ENCODE results near the gene TMEFF1.
"Not testable (repeated sequence)": the region's sequence is repeated elsewhere in the genome, so short reads cannot be mapped to it uniquely, and the experiment has no call there.

Gene TMEFF1

DNA sequence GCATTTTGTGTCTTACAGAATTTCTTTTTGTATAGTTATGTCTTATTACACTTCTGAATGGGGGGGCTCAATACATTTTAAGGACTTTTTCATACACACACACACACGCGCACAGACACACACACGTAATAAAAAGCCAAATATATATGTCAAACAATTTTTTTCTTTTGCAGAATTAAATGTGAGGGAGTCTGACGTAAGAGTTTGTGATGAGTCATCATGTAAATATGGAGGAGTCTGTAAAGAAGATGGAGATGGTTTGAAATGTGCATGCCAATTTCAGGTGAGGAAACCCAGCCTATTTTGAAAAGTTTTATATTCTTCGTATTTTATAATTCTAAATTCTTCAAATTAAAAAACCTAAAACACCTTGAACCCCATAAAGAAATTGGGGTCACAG lies 25.6 kb downstream of the TMEFF1 start:
- DNase-seq, result no peak

DNA sequence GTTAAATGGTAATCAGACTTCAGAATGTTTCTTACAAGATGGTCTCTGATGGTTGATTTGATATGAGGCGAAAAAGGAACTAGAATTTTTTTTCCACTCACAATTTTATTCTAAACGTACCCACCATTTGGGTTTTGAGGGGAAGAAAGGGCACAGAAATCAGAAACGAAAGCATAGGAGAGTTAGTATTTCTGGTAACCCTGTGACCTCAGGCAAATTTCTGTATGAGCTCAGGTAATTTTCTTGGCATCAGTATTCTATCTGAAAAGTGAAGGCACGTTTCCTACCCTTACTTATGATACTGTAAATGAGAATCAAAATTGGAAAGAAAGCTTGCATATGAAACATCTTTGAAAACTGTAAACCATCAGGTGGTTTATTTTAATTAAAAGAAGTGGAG lies 26.5 kb downstream of the TMEFF1 start:
- DNase-seq, result no peak

- DNase-seq, result no peak
Measured at GRCh38 chr9:100499866-100500265, 26.9 kb downstream of the TMEFF1 start.

- peak; percentile 51 to 58 for DNase-seq
Measured at GRCh38 chr9:100505564-100506159, 32.7 kb downstream of the TMEFF1 start.

- not testable (repeated sequence) for DNase-seq
Measured at GRCh38 chr9:100507350-100507749, 34.4 kb downstream of the TMEFF1 start.

DNA sequence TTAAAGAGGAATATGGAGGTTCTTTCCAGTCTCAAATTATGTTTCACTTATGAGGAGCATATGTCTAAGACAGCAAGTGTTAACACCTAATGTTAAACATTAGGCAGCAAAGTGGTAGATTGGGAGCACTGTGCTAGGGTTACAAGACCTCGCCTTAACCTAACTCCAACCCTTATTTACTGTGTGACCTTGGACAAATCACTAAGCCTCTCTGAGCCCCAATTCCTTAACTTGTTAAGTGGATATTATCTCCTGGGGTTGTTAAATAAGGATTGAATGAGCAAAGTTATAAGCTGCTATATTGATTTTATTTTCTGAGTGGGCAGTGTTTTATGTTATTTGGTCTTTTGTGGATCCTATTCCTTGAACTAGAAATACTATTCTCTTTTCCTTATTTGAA lies 38.3 kb downstream of the TMEFF1 start:
- DNase-seq, result no peak

DNA sequence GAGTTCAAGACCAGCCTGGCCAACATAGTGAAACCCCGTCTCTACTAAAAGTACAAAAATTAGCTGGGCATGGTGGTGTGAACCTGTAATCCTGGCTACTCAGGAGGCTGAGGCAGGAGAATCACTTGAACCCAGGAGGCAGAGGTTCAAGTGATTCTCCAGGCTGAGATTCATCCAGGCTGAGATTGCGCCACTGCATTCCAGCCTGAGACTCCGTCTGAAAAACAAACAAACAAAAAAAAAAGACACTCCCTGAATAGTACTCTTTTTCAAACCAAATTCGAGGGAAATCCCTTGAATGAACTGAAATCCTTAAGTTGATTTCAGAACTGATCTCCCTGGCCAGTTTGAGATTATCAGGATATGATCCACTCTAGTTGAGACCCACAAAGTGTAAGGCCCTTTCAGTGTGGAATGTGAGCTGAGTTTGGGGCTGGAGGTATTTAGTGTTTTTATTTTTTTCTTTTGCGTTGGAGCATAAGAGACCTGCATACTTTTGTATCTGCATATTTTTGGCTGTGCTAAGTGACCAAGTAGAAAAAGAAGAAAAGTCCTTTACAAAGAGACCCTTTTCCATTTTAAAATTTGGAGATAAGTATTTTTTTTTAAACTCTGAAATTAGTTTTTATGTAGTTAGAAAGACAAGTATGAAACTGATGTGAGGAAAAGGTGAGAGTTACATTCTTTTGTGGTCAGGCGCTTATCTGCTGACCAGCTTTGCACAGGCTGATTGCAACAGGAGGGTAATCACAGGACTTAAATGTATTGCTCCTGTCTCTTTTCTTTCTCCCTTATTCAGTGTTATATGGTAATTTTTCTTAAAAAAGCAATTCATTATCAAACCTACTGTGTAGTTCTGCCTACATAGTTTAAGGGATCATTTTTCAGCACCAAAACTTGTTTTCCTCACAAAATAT lies 42.9 kb downstream of the TMEFF1 start:
- no peak for DNase-seq

DNA sequence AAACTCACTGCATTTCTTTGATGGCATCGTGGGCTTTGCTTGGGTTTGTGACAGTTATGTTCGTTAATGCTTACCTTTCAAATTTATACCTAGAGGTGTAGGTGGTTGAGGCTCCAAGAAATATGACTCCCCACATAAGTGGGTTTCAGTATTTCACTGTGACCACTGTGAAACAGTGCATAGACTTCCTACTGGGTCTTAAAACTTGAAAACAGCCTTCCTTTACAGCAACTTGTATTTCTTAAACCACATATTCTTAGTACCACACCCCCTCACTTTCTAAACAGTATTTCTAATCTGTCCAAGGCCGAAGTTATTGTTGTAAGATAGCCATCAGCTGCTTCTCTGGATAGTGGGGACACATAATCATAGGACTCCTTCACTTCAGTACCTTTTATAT lies 48.3 kb downstream of the TMEFF1 start:
- no peak for DNase-seq

GRCh38 chr9:100525563-100525962 lies 52.6 kb downstream of the TMEFF1 start:
- no peak for DNase-seq

GRCh38 chr9:100527180-100527794 lies 54.3 kb downstream of the TMEFF1 start:
- DNase-seq, result not testable (repeated sequence)

DNA sequence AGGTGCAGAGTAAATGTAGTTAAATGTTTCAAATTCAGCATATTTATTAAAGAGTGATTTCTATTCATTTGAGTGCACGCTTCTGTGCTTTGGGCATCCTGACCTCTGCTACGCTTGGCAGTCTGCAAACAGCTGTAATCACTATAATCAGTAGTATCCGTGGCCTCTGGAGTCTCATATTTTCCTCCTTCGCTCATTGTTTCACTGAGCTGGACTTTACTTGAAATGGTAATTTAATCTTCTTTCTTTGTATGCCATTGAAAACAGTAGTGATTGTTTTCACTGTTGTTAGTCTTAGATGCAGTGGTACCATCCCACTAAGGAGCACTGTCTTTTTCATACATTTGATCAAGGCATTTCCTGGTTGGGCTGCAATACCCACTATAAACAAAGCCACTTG lies 61.5 kb downstream of the TMEFF1 start:
- DNase-seq, result no peak

DNA sequence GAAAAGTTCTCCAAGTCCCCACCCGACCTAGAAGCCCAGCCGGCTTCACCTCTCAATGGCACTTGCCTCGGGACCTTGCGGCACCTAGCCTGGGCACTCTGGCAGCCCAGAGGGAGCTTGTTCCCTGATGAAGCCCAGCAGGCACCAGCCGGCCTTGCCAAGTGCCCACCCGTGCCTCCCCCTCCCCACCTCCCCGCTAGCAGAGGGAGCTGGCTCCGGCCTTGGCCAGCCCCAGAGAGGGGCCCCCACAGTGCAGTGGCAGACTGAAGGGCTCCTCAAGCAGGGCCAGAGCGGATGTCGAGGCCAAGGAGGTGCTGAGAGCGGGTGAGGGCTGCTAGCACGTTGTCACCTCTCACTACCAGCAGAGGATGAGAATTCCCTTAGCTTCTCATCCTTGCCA lies 67.4 kb downstream of the TMEFF1 start:
- no peak for DNase-seq

- no peak for DNase-seq
Measured at GRCh38 chr9:100549048-100549447, 76.1 kb downstream of the TMEFF1 start.

DNA sequence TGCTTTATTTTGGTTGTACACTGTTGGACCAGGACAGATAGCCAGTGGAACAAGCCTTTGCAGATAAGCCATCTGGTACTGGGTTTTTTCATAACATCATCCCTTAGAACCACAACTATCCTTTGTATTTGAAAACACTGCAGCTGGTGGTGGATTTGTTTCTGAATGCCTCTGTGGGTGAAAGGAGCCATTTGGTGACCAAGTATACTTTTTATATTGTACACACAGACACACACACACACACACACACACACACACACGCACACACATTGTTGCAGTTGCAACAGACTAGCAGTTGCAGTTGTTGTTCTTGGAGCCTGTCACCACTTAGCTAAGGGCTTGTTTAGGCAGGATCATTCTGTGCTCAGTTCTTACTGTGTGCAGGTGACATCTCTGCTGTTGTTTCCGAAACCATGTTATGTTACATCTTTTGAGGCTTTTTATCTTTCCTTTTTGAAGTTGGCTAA lies 82.0 kb downstream of the TMEFF1 start:
- no peak for DNase-seq

DNA sequence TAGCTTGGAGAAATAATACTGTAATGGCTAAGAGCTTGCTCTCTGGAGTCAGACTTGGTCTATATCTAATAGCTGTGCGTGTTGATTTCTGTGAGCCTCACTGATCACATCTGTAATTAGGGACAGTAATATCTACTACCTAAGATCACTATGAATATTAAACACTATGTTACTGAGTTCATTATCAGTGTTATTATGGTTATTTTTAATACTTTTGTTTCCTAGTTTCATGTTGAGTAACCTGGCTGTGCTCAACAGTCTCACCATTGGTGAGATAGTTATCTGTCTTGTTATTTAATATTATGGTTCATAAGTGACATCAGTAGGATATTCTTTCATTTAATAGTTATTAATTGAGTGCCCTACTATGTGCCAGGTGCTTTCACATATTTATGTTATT lies 82.5 kb downstream of the TMEFF1 start:
- no peak for DNase-seq

DNA sequence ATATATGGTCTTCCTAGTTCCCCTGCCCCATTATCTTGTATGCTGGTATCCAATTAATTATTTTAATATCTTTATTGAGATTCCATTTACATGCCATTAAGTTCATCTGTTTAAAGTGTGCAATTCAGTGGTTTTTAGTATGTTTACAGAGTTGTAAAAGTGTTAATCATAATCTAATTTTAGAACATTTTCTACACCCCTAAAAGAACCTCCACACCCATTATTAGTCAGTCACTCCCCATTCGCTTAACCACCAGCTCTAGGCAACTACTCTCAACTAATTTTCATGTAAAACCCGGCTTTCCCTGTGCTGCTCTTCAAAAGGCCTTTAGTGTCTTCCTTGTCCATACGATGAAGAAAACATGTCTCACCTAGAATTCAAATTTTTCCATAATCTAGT lies 84.1 kb downstream of the TMEFF1 start:
- DNase-seq, result no peak

GRCh38 chr9:100561256-100561655 lies 88.3 kb downstream of the TMEFF1 start:
- DNase-seq, result no peak

DNA sequence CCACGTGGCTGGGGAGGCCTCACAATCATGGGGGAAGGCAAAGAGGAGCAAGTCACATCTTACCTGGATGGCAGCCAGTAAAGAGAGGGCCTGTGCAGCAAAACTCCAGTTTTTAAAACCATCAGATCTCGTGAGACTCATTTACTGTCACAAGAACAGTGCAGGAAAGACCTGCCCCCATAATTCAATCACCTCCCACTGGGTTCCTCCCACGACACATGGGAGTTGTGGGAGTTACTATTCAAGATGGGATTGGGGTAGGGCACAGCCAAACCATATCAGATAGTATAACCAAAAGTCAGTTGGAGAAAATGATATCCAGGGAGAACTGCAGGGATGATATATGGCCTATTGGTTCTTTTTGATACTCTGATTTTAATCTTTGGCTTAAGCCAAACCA lies 94.9 kb downstream of the TMEFF1 start:
- no peak for DNase-seq

- no peak for DNase-seq
Measured at GRCh38 chr9:100573655-100574260, 100.8 kb downstream of the TMEFF1 start.

DNA sequence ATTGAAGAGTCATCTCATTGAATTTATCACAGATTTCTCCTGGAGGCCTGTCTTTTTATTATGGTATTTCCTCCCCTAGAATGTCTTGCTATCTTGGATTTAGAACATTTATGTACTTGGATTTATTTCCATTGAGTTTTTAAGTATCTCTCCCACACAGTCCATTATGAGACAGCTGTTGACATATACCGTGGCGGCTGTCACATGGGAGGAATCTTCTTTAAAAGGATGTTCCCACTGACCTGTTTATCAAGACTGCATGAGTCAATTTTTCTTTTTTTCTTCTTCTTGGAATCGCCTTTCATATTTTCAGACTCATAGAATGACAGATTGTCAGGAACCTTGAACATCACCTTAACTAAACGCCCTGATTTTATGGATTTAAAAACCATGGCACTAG lies 102.1 kb downstream of the TMEFF1 start:
- DNase-seq, result no peak

DNA sequence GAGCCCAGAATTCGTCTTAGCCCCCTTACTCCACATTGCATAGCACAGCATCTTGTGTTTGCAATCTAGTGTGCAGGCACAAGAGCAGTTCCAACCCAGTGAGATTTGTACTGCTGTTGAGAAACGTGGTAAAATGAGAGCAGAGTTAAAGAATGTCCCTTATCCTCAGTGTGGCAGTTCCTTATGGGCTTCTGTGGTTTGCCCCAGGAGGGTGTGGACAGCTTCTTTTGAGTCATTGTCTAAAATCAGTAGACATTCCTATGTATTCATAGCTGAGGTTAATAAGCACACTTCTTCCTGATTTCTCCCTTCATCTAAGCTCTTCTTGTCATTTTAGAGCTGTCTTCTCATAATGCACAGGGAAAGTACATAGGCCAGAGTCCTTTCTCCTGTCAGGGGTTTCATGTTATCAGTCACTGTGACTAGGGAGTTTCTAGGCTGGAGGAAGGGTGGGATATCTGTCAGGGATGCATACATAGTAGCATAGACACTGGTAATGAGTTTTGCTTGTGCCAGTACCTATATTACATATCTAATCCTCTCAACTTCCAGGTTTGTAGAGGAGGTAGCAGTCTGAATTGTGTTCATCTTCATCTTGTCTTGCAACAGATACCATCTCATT lies 102.9 kb downstream of the TMEFF1 start:
- DNase-seq, result no peak

DNA sequence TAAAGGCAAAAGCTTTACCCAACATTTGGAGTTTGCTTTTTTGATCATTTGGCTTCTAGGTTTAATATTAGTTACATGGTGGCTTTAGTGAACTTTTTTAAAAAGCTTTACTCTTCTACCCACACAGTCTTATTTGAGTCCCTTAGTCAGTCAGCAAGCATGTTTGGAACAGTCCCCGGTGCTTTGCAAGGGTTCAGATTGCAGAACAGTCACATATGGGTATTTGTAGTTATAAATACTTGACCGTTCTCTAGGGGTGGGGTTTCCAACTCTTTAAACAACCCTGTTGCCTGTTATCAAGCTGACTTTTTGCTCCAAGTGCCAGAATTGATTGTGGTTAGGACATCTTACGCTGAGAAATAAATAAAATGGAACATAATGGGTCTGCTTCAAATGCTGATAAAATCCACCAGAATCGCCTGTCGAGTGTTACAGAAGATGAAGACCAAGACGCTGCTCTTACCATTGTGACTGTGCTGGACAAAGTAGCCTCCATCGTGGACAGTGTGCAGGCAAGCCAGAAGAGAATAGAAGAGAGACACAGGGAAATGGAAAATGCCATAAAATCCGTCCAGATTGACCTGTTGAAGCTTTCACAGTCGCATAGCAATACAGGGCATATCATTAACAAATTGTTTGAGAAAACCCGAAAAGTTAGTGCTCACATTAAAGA lies 105.0 kb downstream of the TMEFF1 start, which contains the start of gene CAVIN4:
CAVIN4 (plus strand) TSS at position 304 of the 673 bp plus-strand sequence; CDS start at position 369, 65 bp downstream.
- DNase-seq, result no peak

Data from activated CD4-positive, alpha-beta T cell treated with anti-CD3 and anti-CD28 coated beads for 4 hours (primary cell).